ENCODE results near the gene TOMM70. TPM values are rescaled to one million over a fixed set of nuclear protein-coding genes. Genes with fewer than 3 reads are reported as not detected.

The TOMM70 gene
- polyA plus RNA-seq, 1 experiment: 16.1 TPM

GRCh38 chr3:100440895-100441294, 40.0 kb upstream of the TOMM70 start:
- DNase-seq (ENCODE audit: low read depth): no peak
- no peak for TF ChIP-seq CTCF (IDR thresholded peaks at IDR 0.05; ENCODE audit: insufficient read depth, low read depth, low read length)
- Histone ChIP-seq H3K4me3 (ENCODE audit: low read depth, low read length) (no peak overlapping the region), H3K36me3 (ENCODE audit: control insufficient read depth, insufficient read depth, low read length) (no peaks in the 10 kb centered on the region), H3K27me3 (ENCODE audit: control insufficient read depth, insufficient read depth, low read length) (no peaks in the 10 kb centered on the region)
- POLR2A ChIA-PET: no interaction called here
- CTCF ChIA-PET: no interaction called here

GRCh38 chr3:100438623-100438974, 37.7 kb upstream of the TOMM70 start:
- H3K4me3 ChIP-seq (ENCODE audit: low read depth, low read length): no peak overlapping the region
- H3K27me3 ChIP-seq (ENCODE audit: control insufficient read depth, insufficient read depth, low read length): no peaks in the 10 kb centered on the region
- H3K36me3 ChIP-seq (ENCODE audit: control insufficient read depth, insufficient read depth, low read length): no peaks in the 10 kb centered on the region
- POLR2A ChIA-PET: no interaction called here
- TF ChIP-seq CTCF (IDR thresholded peaks at IDR 0.05; ENCODE audit: insufficient read depth, low read depth, low read length): no peak
- DNase-seq (ENCODE audit: low read depth): no peak
- CTCF ChIA-PET: no interaction called here

GRCh38 chr3:100437721-100438622, 37.1 kb upstream of the TOMM70 start:
- no peak for TF ChIP-seq CTCF (IDR thresholded peaks at IDR 0.05; ENCODE audit: insufficient read depth, low read depth, low read length)
- Histone ChIP-seq H3K27me3 (ENCODE audit: control insufficient read depth, insufficient read depth, low read length) (no peaks in the 10 kb centered on the region), H3K4me3 (ENCODE audit: low read depth, low read length) (no peak overlapping the region), H3K36me3 (ENCODE audit: control insufficient read depth, insufficient read depth, low read length) (no peaks in the 10 kb centered on the region)
- ChIA-PET POLR2A (no interaction called here), CTCF (no interaction called here)
- DNase-seq (ENCODE audit: low read depth): no peak

- CTCF ChIA-PET: interaction anchor here (0.6 to 1.8 kb wide), 2 partner anchors 12 to 16 kb away, joined by 4 read pairs; no protein-coding TSS in a partner anchor
Measured at GRCh38 chr3:100436951-100437350, 36.1 kb upstream of the TOMM70 start.

More at GRCh38 chr3:100436951-100437350, 36.1 kb upstream of the TOMM70 start:
- no peaks in the 10 kb centered on the region for H3K27me3 ChIP-seq (ENCODE audit: control insufficient read depth, insufficient read depth, low read length)
- TF ChIP-seq CTCF (IDR thresholded peaks at IDR 0.05; ENCODE audit: insufficient read depth, low read depth, low read length): no peak
- DNase-seq (ENCODE audit: low read depth): no peak
- no peak overlapping the region for H3K4me3 ChIP-seq (ENCODE audit: low read depth, low read length)
- no peaks in the 10 kb centered on the region for H3K36me3 ChIP-seq (ENCODE audit: control insufficient read depth, insufficient read depth, low read length)
- POLR2A ChIA-PET: no interaction called here
